Erythroblast (primary cell): Measurements from ENCODE around the gene SCLY.

Experiments used
- GATA1 ChIP-seq: IDR thresholded peaks from 2 replicates; pipeline ENCODE4 v1.6.1; 2011; ENCODE audit warnings: low read depth, mild to moderate bottlenecking, control low read depth, low read length, moderate library complexity
- POLR2A ChIP-seq: IDR thresholded peaks from 2 replicates; pipeline ENCODE4 v1.6.1; 2011; ENCODE audit warnings: mild to moderate bottlenecking, low read length

- TF ChIP-seq POLR2A (no peak), GATA1 (no peak)
Observed at GRCh38 chr2:238119756-238120462, 59.1 kb downstream of the SCLY start.
